Neutrophil (primary cell): ENCODE measurements around the gene ARFGAP2.
A peak's percentile ranks its signal among the peaks of the same experiment; 100 is the strongest.

Source experiments
- H3K27ac ChIP-seq: fragments of 200-600 bp; sonication (generic); 2 replicates; pipeline ENCODE4 v1.5.1; 2016; ENCODE audit warnings: mild to moderate bottlenecking, moderate library complexity
- H3K27me3 ChIP-seq: fragments of 200-600 bp; sonication (generic); 2 replicates; pipeline ENCODE4 v1.6.0; 2016; ENCODE audit warnings: mild to moderate bottlenecking
- H3K36me3 ChIP-seq: fragments of 200-600 bp; sonication (generic); 2 replicates; pipeline ENCODE4 v1.5.1; 2017
- H3K4me1 ChIP-seq, 2 experiments: fragments of 200-600 bp in 1 of 2; sonication (generic) in 1 of 2; 1 replicate in 1 of 2; 2 replicates in 1 of 2; pipeline versions ENCODE4 v1.5.1 to v1.6.1; 2013 to 2016; ENCODE audit warnings: low read depth in 1 of 2, low read length in 1 of 2, mild to moderate bottlenecking in 1 of 2, moderate library complexity in 1 of 2; ENCODE audit not compliant: control insufficient read depth in 1 of 2, insufficient read depth in 1 of 2
- H3K4me3 ChIP-seq, 2 experiments: fragments of 200-600 bp in 1 of 2; sonication (generic) in 1 of 2; 1 replicate in 1 of 2; 2 replicates in 1 of 2; pipeline ENCODE4 v1.5.1; 2013 to 2016; ENCODE audit warnings: low read depth in 1 of 2, low read length in 1 of 2, mild to moderate bottlenecking in 1 of 2, moderate library complexity in 1 of 2
- H3K9me3 ChIP-seq: fragments of 200-600 bp; sonication (generic); 2 replicates; pipeline ENCODE4 v1.5.1; 2016
- TF ChIP-seq, protein P1 (sequence below): fragments of 200-600 bp; sonication (generic); IDR thresholded peaks from 2 replicates; pipeline ENCODE4 v1.5.1; 2016; ENCODE audit warnings: antibody characterized with exemption

The ARFGAP2 gene

DNA sequence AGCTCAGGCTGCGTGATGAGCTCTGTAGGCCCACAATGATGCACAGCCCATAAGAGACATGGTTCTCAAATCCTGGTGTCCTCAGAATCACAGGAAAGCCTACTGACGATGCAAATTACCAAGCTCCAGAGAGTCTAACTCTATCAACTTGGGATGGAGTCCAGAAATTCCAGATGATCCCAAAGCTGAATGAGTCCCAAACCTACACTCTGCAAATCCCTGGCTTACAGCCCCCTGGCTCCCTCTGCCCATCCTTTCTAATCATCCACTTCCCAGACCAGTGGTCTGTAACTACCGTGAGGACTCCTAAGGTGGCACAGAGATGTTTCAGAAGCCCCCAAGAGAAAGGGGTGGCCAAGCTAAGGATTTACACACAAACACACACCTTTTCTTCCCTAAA, 13.5 kb downstream of the ARFGAP2 start:
- H3K27me3 ChIP-seq: no peaks in the 10 kb centered on the region
- H3K27ac ChIP-seq: no peak overlapping the region
- no peak overlapping the region for H3K4me3 ChIP-seq
- peaks cover 64% of the 10 kb centered on the region for H3K36me3 ChIP-seq
- TF ChIP-seq, protein P1, sequence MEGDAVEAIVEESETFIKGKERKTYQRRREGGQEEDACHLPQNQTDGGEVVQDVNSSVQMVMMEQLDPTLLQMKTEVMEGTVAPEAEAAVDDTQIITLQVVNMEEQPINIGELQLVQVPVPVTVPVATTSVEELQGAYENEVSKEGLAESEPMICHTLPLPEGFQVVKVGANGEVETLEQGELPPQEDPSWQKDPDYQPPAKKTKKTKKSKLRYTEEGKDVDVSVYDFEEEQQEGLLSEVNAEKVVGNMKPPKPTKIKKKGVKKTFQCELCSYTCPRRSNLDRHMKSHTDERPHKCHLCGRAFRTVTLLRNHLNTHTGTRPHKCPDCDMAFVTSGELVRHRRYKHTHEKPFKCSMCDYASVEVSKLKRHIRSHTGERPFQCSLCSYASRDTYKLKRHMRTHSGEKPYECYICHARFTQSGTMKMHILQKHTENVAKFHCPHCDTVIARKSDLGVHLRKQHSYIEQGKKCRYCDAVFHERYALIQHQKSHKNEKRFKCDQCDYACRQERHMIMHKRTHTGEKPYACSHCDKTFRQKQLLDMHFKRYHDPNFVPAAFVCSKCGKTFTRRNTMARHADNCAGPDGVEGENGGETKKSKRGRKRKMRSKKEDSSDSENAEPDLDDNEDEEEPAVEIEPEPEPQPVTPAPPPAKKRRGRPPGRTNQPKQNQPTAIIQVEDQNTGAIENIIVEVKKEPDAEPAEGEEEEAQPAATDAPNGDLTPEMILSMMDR: no peak
- no peaks in the 10 kb centered on the region for H3K4me1 ChIP-seq
- H3K9me3 ChIP-seq: no peaks in the 10 kb centered on the region

DNA sequence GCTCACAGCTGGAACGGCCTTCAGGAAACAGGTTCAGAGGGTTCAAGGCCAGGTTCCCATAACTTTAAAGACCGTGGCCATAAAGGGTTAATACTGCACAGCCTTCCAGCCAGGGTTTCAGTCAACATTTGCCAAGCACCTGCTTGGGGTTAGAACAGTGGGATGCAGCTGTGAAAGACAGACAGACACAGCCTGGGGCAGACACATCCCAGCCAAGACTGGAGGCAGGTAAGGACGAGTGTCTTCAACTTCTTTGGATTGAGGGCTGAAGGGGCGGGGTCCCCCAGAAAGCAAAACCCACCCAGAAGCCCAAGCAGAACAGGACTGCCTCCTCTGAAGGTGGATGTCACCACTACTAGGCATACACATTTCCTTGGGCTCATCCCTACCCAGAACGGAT, 14.3 kb downstream of the ARFGAP2 start:
- TF ChIP-seq, protein P1: no peak
- Histone ChIP-seq H3K9me3 (no peaks in the 10 kb centered on the region), H3K27ac (no peak overlapping the region), H3K4me3 (no peak overlapping the region), H3K4me1 (no peaks in the 10 kb centered on the region), H3K36me3 (peaks cover 57% of the 10 kb centered on the region), H3K27me3 (no peaks in the 10 kb centered on the region)

DNA sequence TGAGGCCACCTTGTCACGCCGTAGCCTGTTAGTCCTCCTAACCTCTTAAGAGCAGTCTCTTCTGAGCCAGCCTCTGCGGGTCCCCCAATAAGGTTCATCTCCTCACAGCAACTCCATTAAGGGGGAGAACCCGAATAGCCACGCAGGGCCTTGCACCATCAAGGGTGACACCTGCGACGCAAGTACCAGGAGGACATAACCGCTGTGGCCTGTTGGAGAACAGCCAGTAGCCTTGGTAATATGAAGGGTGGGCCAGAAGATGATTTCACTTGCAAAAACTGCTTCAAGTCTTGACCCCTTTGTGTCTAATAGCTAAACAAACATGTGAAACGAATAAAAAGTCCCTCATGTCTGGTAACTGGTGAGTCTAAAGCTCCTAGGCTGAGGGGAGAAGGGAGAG, 14.8 kb downstream of the ARFGAP2 start:
- peaks cover 55% of the 10 kb centered on the region for H3K36me3 ChIP-seq
- no peaks in the 10 kb centered on the region for H3K9me3 ChIP-seq
- H3K4me3 ChIP-seq: no peak overlapping the region
- H3K4me1 ChIP-seq: no peaks in the 10 kb centered on the region
- TF ChIP-seq, protein P1: no peak
- no peak overlapping the region for H3K27ac ChIP-seq
- no peaks in the 10 kb centered on the region for H3K27me3 ChIP-seq

DNA sequence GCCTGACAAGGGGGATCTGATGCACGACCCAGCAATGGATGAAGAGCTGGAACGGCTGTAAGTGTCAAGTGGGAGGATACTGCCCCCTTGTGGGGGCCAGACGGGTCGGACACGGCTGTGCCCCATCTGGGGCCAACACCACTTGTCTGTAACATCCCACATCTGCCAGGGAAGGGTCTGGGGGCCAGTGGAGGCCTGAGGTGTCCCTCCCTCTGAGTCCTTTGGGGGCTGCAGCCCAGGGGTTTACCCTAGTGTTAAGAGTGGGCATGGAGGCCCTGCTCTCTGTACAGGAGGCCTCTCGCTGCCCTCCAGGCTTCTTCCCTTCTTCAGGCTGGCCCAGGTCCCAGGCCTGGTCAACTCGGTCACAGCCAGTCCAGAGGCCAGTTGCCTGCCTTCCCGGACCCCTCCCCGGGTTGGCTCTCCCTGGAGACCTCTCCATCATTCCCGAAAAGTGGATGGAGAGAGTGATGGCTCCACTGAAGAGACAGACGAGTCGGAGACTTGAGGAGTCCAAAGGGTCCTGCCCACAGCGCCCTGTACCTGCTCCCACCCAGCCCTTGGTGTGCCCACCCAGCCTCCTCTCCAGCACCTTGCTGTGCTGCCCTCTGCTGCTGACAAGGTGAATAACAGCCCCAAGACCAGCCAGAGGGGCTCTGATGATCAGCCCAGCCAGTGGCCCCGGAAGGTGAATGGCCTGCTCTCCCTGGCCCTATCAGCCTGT, 15.4 kb downstream of the ARFGAP2 start:
- Histone ChIP-seq H3K9me3 (no peaks in the 10 kb centered on the region), H3K4me3 (no peak overlapping the region), H3K27ac (no peak overlapping the region), H3K27me3 (no peaks in the 10 kb centered on the region), H3K36me3 (peaks cover 50% of the 10 kb centered on the region), H3K4me1 (no peaks in the 10 kb centered on the region)
- TF ChIP-seq, protein P1: peak; percentile 37

DNA sequence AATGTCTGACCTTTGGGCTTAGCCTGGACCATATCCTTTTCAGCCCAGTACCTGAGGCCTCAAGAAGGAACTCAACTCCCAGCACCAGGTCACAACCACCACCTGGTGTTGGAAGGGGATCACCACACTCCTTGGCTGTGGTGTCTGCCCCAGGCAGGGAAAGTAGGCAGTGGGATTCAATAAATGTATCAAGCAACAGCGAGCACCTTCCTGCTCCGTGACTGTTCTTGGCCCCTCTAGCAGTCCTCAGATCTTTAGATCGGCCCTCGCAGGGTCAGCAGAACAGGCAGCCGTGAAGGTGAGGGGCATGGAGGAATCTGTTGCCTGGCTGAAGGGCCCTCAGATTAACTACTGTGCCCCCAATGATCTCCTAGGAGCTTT, 15.9 kb downstream of the ARFGAP2 start:
- TF ChIP-seq, protein P1: no peak
- H3K36me3 ChIP-seq: peaks cover 45% of the 10 kb centered on the region
- no peak overlapping the region for H3K4me3 ChIP-seq
- H3K27me3 ChIP-seq: peaks cover 3% of the 10 kb centered on the region
- no peaks in the 10 kb centered on the region for H3K9me3 ChIP-seq
- no peaks in the 10 kb centered on the region for H3K4me1 ChIP-seq
- no peak overlapping the region for H3K27ac ChIP-seq
